ENCODE measurements around the gene CALM1. TPM values are rescaled to one million over a fixed set of nuclear protein-coding genes. Genes with fewer than 3 reads are reported as not detected.
"Not testable (repeated sequence)": the region's sequence is repeated elsewhere in the genome, so short reads cannot be mapped to it uniquely, and the experiment has no call there.

Gene CALM1
- total RNA-seq, 1 donor from 2014 or later, result 610 TPM

- DNase-seq (peak; percentile 76), ATAC-seq (peak; percentile 44)
- intact Hi-C loops (cut with micrococcal nuclease), result no loop called here
These were observed 14.2 kb upstream of the CALM1 start for GRCh38 chr14:90382491-90383125.

- ATAC-seq, result peak; percentile 94
- peak; percentile 100 for DNase-seq
- intact Hi-C loops (cut with micrococcal nuclease), result no loop called here
These were observed 13.6 kb upstream of the CALM1 start for GRCh38 chr14:90383126-90383730.

- intact Hi-C loops (cut with micrococcal nuclease), result no loop called here
- peak; percentile 81 for DNase-seq
- peak; percentile 49 for ATAC-seq
These were observed 12.9 kb upstream of the CALM1 start for GRCh38 chr14:90383731-90384542.

- ATAC-seq (no peak), DNase-seq (no peak)
- intact Hi-C loops (cut with micrococcal nuclease), result no loop called here
These were observed 12.3 kb upstream of the CALM1 start for GRCh38 chr14:90384543-90384911.

- no peak for ATAC-seq
- intact Hi-C loops (cut with micrococcal nuclease), result no loop called here
- DNase-seq, result no peak
These were observed 10.5 kb upstream of the CALM1 start for GRCh38 chr14:90386321-90386720.

GRCh38 chr14:90387206-90387760 is 9.5 kb upstream of the CALM1 start:
- ATAC-seq (no peak), DNase-seq (no peak)
- intact Hi-C loops (cut with micrococcal nuclease), result no loop called here

- ATAC-seq (peak; percentile 18), DNase-seq (no peak)
- intact Hi-C loops (cut with micrococcal nuclease), result no loop called here
These were observed 8.4 kb upstream of the CALM1 start for GRCh38 chr14:90388437-90388836.

- intact Hi-C loops (cut with micrococcal nuclease), result no loop called here
- ATAC-seq, result no peak
- DNase-seq, result no peak
These were observed 7.8 kb upstream of the CALM1 start for GRCh38 chr14:90388982-90389381.

- ATAC-seq (no peak), DNase-seq (no peak)
- intact Hi-C loops (cut with micrococcal nuclease), result no loop called here
These were observed 2.9 kb upstream of the CALM1 start for GRCh38 chr14:90393966-90394365.

GRCh38 chr14:90394782-90395181 is 2.0 kb upstream of the CALM1 start:
- ATAC-seq; intact Hi-C loops (cut with micrococcal nuclease): not testable (repeated sequence)

GRCh38 chr14:90397425-90398314 is 841 bp downstream of the CALM1 start:
- ATAC-seq, result peak; percentile 59
- intact Hi-C loops (cut with micrococcal nuclease), result loop anchor here (2.0 kb wide), 1 partner anchor 299 kb away; no protein-coding TSS in a partner anchor
- DNase-seq, result peak; percentile 79

More at GRCh38 chr14:90394782-90395181, 2.0 kb upstream of the CALM1 start:
- DNase-seq, result not testable (repeated sequence)

- no peak for DNase-seq
- peak; percentile 0 for ATAC-seq
- intact Hi-C loops (cut with micrococcal nuclease), result loop anchor here (2.0 kb wide), 1 partner anchor 298 kb away; no protein-coding TSS in a partner anchor
These were observed 1.5 kb downstream of the CALM1 start for GRCh38 chr14:90398315-90398839.

GRCh38 chr14:90398841-90399540 is 2.2 kb downstream of the CALM1 start:
- DNase-seq, result no peak
- no peak for ATAC-seq
- intact Hi-C loops (cut with micrococcal nuclease), result loop anchor here (2.0 kb wide), 1 partner anchor 298 kb away; no protein-coding TSS in a partner anchor

- ATAC-seq (peak; percentile 71), DNase-seq (peak; percentile 92)
- intact Hi-C loops (cut with micrococcal nuclease), result loop anchor here (2.0 kb wide), 1 partner anchor 297 kb away; no protein-coding TSS in a partner anchor
These were observed 3.0 kb downstream of the CALM1 start for GRCh38 chr14:90399541-90400444.

GRCh38 chr14:90400904-90401561 is 4.2 kb downstream of the CALM1 start:
- intact Hi-C loops (cut with micrococcal nuclease), result no loop called here
- DNase-seq (no peak), ATAC-seq (no peak)

- no peak for ATAC-seq
- intact Hi-C loops (cut with micrococcal nuclease), result no loop called here
- no peak for DNase-seq
These were observed 5.2 kb downstream of the CALM1 start for GRCh38 chr14:90402016-90402415.
